Prostate gland (tissue), 2 donors: ENCODE data around the gene GPC2.

Experiments used
- CTCF ChIP-seq, 4 experiments: fragments of 200-600 bp in 2 of 4; fragments of 450-650 bp in 2 of 4; sonication (generic) in 2 of 4; IDR thresholded peaks; 1 replicate in 3 of 4; 2 replicates in 1 of 4; pipeline ENCODE4 v1.5.1; 2016 to 2019; ENCODE audit warnings: antibody characterized with exemption in 4 of 4, mild to moderate bottlenecking in 2 of 4, moderate library complexity in 2 of 4
- POLR2AphosphoS5 ChIP-seq: sonication (generic); formaldehyde crosslinking; IDR thresholded peaks from one replicate; pipeline ENCODE4 v1.6.1; 2017; ENCODE audit warnings: antibody characterized with exemption

- no peak for TF ChIP-seq CTCF (IDR thresholded peaks at IDR 0.05)
- no peak for TF ChIP-seq POLR2AphosphoS5
These were observed 31.8 kb upstream of the GPC2 start for GRCh38 chr7:100208911-100209408.
